Loucy (cell line): Measurements from ENCODE around the gene LPO.

ENCODE experiments used
- H2AFZ ChIP-seq: fragments of 200-600 bp; sonication (generic); 2 replicates; pipeline ENCODE4 v1.6.0; 2016; ENCODE audit warnings: antibody characterized with exemption, mild to moderate bottlenecking, low read length, moderate library complexity
- H3F3A ChIP-seq: fragments of 200-600 bp; 2 replicates; pipeline ENCODE4 v1.6.0; 2016; ENCODE audit warnings: antibody characterized with exemption, low read depth, mild to moderate bottlenecking
- H3K27me3 ChIP-seq: fragments of 200-600 bp; sonication (generic); 2 replicates; pipeline ENCODE4 v1.6.1; 2014; ENCODE audit warnings: low read length, mild to moderate bottlenecking; ENCODE audit not compliant: insufficient read depth, poor library complexity, severe bottlenecking
- H3K36me3 ChIP-seq: fragments of 200-600 bp; sonication (generic); 2 replicates; pipeline ENCODE4 v1.6.1; 2016; ENCODE audit warnings: low read length; ENCODE audit not compliant: insufficient read depth
- H3K4me1 ChIP-seq: fragments of 200-600 bp; sonication (generic); 2 replicates; pipeline ENCODE4 v1.5.1; 2014; ENCODE audit warnings: low read length, mild to moderate bottlenecking; ENCODE audit not compliant: insufficient read depth, poor library complexity, severe bottlenecking
- H3K4me2 ChIP-seq: fragments of 200-600 bp; sonication (generic); 2 replicates; pipeline ENCODE4 v1.6.0; 2014; ENCODE audit warnings: antibody characterized with exemption, low read length, low read depth, mild to moderate bottlenecking; ENCODE audit not compliant: poor library complexity, severe bottlenecking
- H3K4me3 ChIP-seq: fragments of 200-600 bp; sonication (generic); 2 replicates; pipeline ENCODE4 v1.5.1; 2014; ENCODE audit warnings: low read length, mild to moderate bottlenecking, mixed read lengths; ENCODE audit not compliant: poor library complexity, severe bottlenecking
- H3K79me2 ChIP-seq: fragments of 200-600 bp; sonication (generic); 2 replicates; pipeline ENCODE4 v1.6.1; 2014; ENCODE audit warnings: low read length; ENCODE audit not compliant: insufficient read depth
- H3K9ac ChIP-seq: fragments of 200-600 bp; sonication (generic); 2 replicates; pipeline ENCODE4 v1.6.0; 2014; ENCODE audit warnings: mild to moderate bottlenecking, low read depth, low read length, moderate library complexity; ENCODE audit not compliant: poor library complexity, severe bottlenecking
- H3K9me2 ChIP-seq: fragments of 200-600 bp; sonication (generic); replicated peaks from 2 replicates; pipeline ENCODE4 v1.6.1; 2016; ENCODE audit warnings: low read depth, low read length, mixed read lengths
- H3K9me3 ChIP-seq: fragments of 200-600 bp; sonication (generic); 2 replicates; pipeline ENCODE4 v1.6.1; 2014; ENCODE audit warnings: mild to moderate bottlenecking, antibody characterized with exemption, low read length, low read depth; ENCODE audit not compliant: insufficient read depth
- H4K20me1 ChIP-seq: fragments of 200-600 bp; sonication (generic); 2 replicates; pipeline ENCODE4 v1.6.0; 2014; ENCODE audit warnings: antibody characterized with exemption, low read length, mild to moderate bottlenecking; ENCODE audit not compliant: insufficient read depth, poor library complexity, severe bottlenecking
- CTCF ChIP-seq: fragments of 200-600 bp; sonication (generic); conservative IDR thresholded peaks from 2 replicates; pipeline ENCODE4 v1.5.1; 2014; ENCODE audit warnings: mild to moderate bottlenecking, antibody characterized with exemption, low read length
- EZH2phosphoT487 ChIP-seq: fragments of 200-600 bp; IDR thresholded peaks from 2 replicates; pipeline ENCODE4 v1.6.1; 2018; ENCODE audit warnings: antibody characterized with exemption, mild to moderate bottlenecking, moderate library complexity, borderline replicate concordance

LPO gene

GRCh38 chr17:58304750-58305486, 66.5 kb downstream of the LPO start:
- Histone ChIP-seq H3K36me3 (peaks cover 30% of the 10 kb centered on the region; the same call in 1 of the 2 replicates), H3K4me2 (no peak overlapping the region), H3K79me2 (no peaks in the 10 kb centered on the region), H3K4me3 (no peak overlapping the region), H3K9me3 (no peaks in the 10 kb centered on the region), H3K27me3 (no peaks in the 10 kb centered on the region), H4K20me1 (no peaks in the 10 kb centered on the region), H3F3A (no peaks in the 10 kb centered on the region), H3K9ac (no peak overlapping the region), H3K4me1 (no peaks in the 10 kb centered on the region), H2AFZ (no peak overlapping the region), H3K9me2 (no peaks in the 10 kb centered on the region)
- no peak for TF ChIP-seq CTCF
- no peak for TF ChIP-seq EZH2phosphoT487

- Histone ChIP-seq H3K9me3 (no peaks in the 10 kb centered on the region), H4K20me1 (no peaks in the 10 kb centered on the region), H3K9me2 (no peaks in the 10 kb centered on the region), H3K4me3 (no peak overlapping the region), H3K4me2 (no peak overlapping the region), H2AFZ (no peak overlapping the region), H3K36me3 (peaks cover 37% of the 10 kb centered on the region; the same call in 1 of the 2 replicates), H3K27me3 (no peaks in the 10 kb centered on the region), H3K4me1 (no peaks in the 10 kb centered on the region), H3K79me2 (no peaks in the 10 kb centered on the region), H3K9ac (no peak overlapping the region), H3F3A (no peaks in the 10 kb centered on the region)
- TF ChIP-seq CTCF (no peak), EZH2phosphoT487 (no peak)
These were observed 67.2 kb downstream of the LPO start for GRCh38 chr17:58305626-58306025.

GRCh38 chr17:58306131-58306951, 68.0 kb downstream of the LPO start:
- no peak overlapping the region for H3K9ac ChIP-seq
- H3K27me3 ChIP-seq: no peaks in the 10 kb centered on the region
- H3F3A ChIP-seq: no peaks in the 10 kb centered on the region
- H4K20me1 ChIP-seq: no peaks in the 10 kb centered on the region
- no peaks in the 10 kb centered on the region for H3K9me3 ChIP-seq
- no peak overlapping the region for H3K4me2 ChIP-seq
- no peaks in the 10 kb centered on the region for H3K9me2 ChIP-seq
- H3K79me2 ChIP-seq: no peaks in the 10 kb centered on the region
- H3K4me3 ChIP-seq: no peak overlapping the region
- H2AFZ ChIP-seq: no peak overlapping the region
- peaks cover 44% of the 10 kb centered on the region; the same call in 1 of the 2 replicates for H3K36me3 ChIP-seq
- TF ChIP-seq EZH2phosphoT487 (no peak), CTCF (no peak)
- no peaks in the 10 kb centered on the region for H3K4me1 ChIP-seq
